Coronary artery (tissue), 2 donors: ENCODE results near the gene FNDC1.

Experiments
- DNase-seq: peaks from one replicate; pipeline ENCODE4 v3.0.0-alpha.2; 2017; ENCODE audit warnings: low spot score
- H3K27ac ChIP-seq, 2 donors: fragments of 200-600 bp; sonication (generic); one replicate each; pipeline ENCODE4 v1.5.1; 2016 to 2019
- H3K4me3 ChIP-seq: fragments of 200-600 bp; sonication (generic); 2 replicates; pipeline ENCODE4 v1.5.1; 2016; ENCODE audit warnings: mild to moderate bottlenecking, moderate library complexity
- CTCF ChIP-seq: fragments of 200-600 bp; sonication (generic); IDR thresholded peaks from one replicate; pipeline ENCODE4 v1.5.1; 2019; ENCODE audit warnings: antibody characterized with exemption

The FNDC1 gene

DNA sequence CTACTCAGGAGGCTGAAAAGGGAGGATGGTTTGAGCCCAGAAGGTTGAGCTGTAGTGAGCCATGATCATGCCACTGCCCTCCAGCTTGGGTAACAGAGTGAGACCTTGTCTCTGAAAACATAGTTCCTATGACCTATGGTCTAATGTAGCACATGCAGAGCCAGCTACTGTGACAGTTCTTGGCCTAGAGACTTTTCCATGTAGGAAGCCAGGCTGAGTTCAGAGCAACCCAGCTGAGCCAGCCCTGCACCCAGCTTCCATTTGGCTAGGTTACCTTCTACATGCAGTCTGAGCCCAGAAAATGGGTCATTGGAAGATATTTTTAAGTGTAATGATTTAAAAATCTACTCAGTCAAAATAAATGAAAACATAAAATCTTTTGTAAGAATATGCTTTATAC, 92.8 kb downstream of the FNDC1 start:
- H3K4me3 ChIP-seq = no peak overlapping the region

GRCh38 chr6:159262586-159262985, 93.4 kb downstream of the FNDC1 start:
- H3K4me3 ChIP-seq = no peak overlapping the region
- DNase-seq = no peak
- TF ChIP-seq CTCF = no peak
- H3K27ac ChIP-seq = no peak overlapping the region

More for the DNA sequence above, 92.8 kb downstream of the FNDC1 start:
- no peak overlapping the region for H3K27ac ChIP-seq
- no peak for DNase-seq
- no peak for TF ChIP-seq CTCF

DNA sequence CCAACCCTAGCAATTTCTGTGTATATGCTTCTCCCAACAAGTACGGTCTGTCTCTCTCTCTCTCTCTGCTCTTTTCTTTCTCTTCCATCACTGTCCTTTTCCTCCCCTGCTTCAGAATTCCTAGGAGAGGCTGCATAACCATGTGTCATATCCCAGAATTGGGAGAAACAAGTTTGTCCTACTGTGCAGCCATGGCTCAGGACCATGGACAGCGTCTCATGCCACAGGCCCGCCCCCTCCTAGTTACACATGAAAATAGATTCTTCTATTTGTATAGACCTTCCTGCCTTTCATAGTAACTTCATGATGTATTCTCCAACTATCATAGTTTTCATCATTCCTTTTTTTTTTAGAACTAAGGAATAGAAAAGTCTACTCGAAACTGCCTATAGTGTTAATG, 98.0 kb downstream of the FNDC1 start:
- Histone ChIP-seq H3K27ac (no peak overlapping the region), H3K4me3 (no peak overlapping the region)
- no peak for DNase-seq
- TF ChIP-seq CTCF = no peak

DNA sequence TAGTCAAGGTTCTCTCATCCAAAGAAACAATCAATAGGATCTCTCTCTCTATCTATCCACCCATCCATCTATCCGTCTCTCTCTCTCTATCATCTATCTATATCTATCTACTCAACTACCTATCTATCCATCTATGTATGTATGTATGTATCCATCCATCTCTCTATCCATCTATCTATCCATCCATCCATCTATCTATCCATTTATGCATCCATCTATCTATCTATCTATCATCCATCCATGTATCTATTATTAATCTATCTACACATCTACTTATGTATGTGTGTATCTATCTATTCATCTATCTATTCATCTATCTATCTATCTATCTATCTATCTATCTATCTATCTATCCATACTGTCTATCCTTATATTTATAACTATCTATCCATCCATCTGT, 99.3 kb downstream of the FNDC1 start:
- DNase-seq = no peak
- TF ChIP-seq CTCF = no peak
- no peak overlapping the region for H3K27ac ChIP-seq
- H3K4me3 ChIP-seq = no peak overlapping the region

DNA sequence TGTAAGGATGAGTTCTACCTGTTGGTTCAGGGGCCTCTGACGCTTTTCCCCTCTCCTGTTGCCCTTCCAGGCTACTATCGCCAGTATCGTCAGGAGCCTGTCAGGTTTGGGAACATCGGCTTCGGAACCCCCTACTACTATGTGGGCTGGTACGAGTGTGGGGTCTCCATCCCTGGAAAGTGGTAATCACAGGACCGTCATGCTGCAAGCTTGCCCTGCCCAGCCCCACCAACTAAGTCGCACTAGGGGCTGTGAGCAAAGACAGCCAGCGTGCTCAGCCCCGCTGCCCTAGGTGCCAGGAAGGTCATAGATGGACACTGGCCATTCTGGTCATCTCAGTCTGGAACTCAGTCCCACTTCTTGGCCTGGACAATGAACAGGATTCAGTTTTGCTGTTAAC, 102.1 kb downstream of the FNDC1 start:
- Histone ChIP-seq H3K27ac (no peak overlapping the region), H3K4me3 (no peak overlapping the region)
- TF ChIP-seq CTCF = no peak
- no peak for DNase-seq

GRCh38 chr6:159278626-159279025, 109.4 kb downstream of the FNDC1 start:
- DNase-seq = no peak
- Histone ChIP-seq H3K27ac (no peak overlapping the region), H3K4me3 (no peak overlapping the region)
- TF ChIP-seq CTCF = no peak

GRCh38 chr6:159279790-159280277, 110.6 kb downstream of the FNDC1 start:
- H3K4me3 ChIP-seq = no peak overlapping the region
- DNase-seq = no peak
- TF ChIP-seq CTCF = no peak
- no peak overlapping the region for H3K27ac ChIP-seq
